ENCODE results near the gene CFAP61.

CFAP61 gene

DNA sequence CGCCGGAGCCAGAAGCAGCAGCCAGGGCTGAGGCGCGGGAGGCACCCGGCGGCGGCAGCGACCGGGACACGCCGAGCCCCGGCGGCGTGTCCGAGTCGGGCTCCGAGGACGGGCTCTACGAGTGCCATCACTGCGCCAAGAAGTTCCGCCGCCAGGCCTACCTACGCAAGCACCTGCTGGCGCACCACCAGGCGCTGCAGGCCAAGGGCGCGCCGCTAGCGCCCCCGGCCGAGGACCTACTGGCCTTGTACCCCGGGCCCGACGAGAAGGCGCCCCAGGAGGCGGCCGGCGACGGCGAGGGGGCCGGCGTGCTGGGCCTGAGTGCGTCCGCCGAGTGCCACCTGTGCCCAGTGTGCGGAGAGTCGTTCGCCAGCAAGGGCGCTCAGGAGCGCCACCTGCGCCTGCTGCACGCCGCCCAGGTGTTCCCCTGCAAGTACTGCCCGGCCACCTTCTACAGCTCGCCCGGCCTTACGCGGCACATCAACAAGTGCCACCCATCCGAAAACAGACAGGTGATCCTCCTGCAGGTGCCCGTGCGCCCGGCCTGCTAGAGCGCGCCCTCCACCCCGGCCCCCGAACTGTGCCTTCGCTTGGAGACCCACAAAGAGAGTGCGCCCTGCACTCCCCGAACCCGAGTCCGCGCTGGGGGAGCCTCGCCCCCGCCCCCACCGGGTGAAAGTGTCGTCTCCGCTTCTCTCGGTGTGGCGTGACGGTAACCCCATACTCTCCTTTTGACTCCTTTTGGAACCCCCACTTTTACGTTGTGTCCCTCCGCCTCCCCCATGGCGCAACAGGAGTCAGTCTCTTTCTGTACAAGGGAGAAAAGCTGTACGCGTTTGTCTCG is 317.1 kb downstream of the CFAP61 start:
- no peak for DNase-seq

DNA sequence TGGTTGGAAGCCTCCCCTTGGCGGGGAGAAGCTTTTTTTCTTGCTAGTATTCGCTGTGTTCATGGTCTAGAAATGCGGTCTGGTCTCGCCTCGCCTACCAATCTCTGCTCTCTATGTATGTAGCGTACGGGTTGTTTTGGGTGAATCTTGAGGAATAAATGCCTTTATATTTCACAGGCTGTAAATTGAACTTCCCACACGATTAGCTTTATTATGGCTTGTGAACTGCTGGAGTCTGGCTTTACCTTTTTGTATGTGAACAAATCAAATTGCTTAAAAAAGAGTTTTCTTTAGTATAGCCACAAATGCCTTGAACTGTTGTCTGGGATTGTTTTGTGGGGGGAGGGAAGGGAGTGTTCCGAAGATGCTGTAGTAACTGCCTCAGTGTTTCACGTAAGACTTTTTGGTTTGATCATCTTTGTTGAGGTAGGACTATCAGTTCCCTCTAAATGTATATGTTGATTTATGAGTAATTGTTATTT is 317.8 kb downstream of the CFAP61 start:
- DNase-seq, result no peak

GRCh38 chr20:20371083-20371482 is 318.8 kb downstream of the CFAP61 start:
- no peak for DNase-seq

DNA sequence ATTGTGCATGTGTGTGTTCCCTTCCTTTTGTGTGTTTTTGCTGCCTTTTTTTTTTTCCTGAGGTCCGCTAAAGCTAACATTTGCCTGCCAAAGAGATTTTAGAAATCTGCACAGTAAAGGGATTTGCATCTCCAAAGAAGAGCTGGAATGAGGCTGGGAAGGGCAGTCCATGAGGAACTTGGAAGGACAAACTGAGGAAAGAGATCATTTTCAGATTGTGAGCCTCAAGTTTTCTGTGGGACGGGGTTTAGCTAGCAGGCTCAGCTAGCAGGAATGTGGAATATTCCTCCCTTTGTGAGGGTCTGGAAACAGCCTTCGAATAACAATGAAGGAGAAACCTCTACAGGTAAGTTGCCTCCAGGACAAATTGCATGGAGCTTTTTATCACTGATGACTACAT is 319.3 kb downstream of the CFAP61 start:
- DNase-seq, result no peak

DNA sequence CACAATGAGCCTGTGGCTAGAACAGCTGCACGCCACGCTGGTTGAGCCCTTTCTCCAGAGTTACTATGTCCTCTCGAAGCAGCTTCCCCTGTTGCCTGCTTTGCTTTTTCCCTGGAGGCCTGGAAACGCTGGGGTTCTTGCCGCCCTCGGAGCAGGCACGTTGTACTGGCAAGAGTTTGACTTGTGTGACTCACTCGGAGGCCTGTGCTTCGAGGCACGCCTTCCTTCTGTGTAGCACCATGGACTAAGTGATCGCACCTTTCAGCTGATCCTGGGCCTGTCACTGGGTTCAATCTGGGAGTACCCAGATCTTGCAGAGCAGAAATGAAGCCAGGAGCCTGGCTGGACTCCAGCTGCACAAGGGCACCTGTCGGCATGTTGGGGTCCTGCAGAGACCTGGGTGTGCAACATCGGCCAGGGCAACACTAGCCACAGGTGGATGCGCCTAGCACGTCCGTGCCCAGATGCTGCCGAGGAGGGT is 320.8 kb downstream of the CFAP61 start:
- no peak for DNase-seq

DNA sequence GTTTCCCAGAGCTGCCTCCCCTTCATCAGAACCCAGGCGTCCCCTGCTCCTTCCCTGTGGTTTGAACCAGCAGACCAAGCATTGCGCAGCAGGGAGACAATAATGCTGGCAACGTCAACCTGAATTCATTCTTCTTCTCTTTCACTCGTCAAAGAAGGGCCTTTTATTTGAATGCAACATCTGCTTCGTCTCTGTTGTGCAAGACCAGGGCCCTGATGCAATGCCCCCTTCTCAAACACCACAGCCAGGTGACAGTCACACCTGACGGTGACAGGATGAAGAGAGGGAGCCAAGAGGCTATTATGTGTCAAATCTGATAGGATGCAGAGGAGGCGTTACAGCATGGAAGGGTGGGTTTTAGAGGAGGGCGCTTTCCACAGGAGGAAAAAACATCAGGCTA is 323.5 kb downstream of the CFAP61 start:
- no peak for DNase-seq

DNA sequence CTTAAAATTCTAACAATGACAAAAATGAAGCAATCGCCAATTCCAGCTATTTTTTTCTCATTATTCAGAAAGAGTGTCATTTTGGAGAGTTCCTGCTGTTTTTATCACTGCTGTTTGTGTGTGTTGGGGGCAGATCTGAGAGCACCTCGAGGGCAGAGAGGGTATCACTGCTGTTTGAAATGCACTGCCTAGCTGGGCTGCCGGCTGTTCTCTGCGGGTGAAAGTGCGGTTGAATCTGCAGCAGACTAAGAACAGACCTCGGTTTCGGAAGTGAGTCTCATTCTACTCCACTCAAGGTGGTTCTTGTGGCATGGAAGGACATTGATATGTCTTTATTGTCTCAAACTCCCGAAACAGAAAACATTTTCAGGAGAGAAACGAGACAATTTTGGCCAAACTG is 333.9 kb downstream of the CFAP61 start:
- no peak for DNase-seq

DNA sequence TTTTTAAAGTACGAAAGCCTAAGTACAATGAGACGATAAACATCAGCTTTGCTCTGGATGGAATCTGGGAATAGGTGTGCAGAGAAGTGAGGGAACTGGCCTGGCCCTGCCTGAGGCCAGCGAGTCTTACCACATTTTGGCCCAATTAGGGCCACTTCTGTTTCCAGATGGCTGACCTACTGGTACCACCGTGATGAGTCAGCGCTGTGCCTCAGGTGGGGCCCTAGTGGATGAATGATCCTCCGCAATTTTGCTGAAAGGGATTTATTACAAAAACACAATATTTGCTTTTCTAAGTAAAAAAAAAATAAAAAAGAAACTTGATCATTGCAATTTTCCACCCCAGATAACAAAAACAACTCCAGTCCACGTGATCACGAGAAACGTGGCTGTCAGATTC is 338.1 kb downstream of the CFAP61 start:
- no peak for DNase-seq

- no peak for DNase-seq
These were observed 338.8 kb downstream of the CFAP61 start for GRCh38 chr20:20391115-20391514.

GRCh38 chr20:20391766-20392165 is 339.4 kb downstream of the CFAP61 start:
- no peak for DNase-seq

DNA sequence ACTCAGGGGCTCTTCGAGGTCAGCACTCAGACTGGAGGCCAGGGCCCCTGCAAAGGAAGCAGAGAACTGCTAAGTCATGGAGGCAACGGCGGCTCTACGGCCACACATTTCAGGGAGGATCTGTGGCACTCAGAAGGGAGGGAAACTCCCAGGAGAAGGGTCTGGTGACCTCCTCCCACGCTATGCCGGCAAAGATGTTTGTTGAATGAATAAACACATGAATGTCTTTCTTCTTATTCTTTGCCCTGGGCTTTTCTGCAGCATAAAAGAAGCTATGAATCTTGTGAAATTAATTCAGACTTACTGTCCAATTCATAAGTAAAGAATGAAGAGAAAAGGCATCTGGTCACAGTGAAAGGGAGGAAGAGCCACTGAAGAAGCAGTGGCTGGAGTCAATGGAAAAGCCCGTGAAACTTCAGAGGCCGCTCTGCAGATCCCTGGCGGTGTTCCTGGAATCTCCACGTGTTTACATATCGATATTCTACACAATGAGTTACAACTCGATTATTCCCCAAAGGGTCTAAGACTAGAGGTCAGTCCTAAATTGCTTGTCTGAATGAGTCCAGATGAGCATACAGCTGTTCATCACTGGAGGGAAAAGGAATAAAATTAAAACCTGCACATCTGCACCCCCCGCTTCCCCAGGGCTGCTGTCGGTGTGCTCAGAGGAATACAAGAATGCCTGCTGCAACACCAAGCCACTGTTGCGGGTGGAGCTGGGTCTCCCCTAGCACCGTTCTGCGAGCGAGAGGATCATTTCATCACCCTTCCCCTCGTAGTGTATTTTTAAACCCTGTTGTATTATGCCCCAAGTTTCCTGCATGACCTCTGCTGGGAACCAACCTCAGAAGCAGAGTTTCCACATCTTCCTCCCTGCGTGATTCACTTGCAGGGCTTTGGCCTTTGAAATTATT is 341.1 kb downstream of the CFAP61 start:
- no peak for DNase-seq

- no peak for DNase-seq
These were observed 342.8 kb downstream of the CFAP61 start for GRCh38 chr20:20395087-20395486.

- DNase-seq, result no peak
These were observed 343.7 kb downstream of the CFAP61 start for GRCh38 chr20:20395903-20396568.

GRCh38 chr20:20396794-20397193 is 344.5 kb downstream of the CFAP61 start:
- DNase-seq, result no peak

GRCh38 chr20:20398123-20398522 is 345.8 kb downstream of the CFAP61 start:
- no peak for DNase-seq

DNA sequence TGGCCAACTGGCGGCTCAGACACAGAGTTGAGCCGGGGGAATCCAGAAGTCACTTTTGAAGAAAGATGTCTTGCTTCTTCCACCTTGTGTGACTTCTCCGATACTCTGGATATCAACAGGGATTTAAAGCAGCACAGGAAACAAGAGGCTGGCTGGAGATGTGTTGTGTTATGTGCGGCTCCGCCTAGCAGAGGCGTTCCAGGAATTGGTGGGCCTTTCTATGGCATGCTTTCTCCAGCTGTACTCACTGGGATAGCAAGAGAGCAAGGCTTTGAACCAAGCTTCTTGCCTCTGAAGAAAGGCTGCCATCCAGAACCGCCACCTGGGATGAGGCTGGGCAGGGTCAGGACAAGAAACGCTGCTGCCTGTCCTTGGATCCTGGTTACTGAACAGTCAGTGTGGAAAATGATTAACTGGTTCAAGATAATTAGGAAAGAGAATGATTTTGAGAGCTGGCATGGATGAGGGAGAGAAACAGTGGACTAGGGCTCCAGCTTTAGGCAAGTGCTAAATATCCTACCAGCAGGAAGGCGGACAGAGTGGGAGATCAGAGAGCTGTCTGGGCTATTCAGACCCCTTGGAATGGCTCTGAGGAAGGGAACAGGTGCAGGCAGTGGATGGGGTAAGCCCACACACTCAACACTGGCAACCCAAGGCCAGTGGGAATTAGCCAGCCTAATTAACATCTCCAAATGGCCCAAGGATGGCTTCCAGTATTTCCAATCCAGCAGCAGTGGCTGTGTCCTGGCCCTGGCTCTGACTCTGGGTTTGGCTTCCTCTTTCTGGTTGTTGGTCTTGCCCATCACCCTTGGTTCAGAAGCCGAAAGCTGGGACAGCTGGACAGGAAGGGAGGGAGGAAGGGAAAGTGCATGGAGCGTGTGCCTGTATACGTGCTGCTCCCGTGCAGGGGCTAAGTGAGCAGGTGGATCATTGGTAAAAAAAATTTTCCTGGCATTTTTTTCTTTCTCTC is 347.5 kb downstream of the CFAP61 start:
- DNase-seq, result no peak

- DNase-seq, result no peak
These were observed 349.7 kb downstream of the CFAP61 start for GRCh38 chr20:20401991-20402390.

DNA sequence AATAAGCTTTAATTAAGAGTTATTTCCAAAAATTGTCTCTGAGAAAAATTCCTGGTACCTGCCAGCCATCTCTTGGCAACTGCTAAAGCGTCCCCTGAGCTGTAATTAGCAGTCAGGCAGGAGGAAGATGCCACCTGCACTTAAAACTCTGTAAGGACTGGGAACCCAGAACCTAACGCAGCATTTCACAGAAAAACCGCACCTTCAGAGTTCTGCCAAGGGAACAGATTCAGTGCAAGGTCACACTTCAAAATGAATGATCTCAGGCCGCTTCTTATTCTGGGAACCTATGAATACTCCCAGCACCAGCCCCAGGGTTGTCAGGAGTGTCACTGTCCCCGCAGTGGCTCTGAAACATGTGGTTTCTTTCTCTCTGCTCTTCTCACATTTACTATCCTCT is 352.3 kb downstream of the CFAP61 start:
- DNase-seq, result no peak

GRCh38 chr20:20405623-20406022 is 353.3 kb downstream of the CFAP61 start:
- no peak for DNase-seq

GRCh38 chr20:20406306-20406705 is 354.0 kb downstream of the CFAP61 start:
- DNase-seq, result no peak

GRCh38 chr20:20407891-20408805 is 355.8 kb downstream of the CFAP61 start:
- no peak for DNase-seq
